HG02678 (cell line): ENCODE data around the gene PCCB.
A peak's percentile ranks its signal among the peaks of the same experiment; 100 is the strongest.
"Not testable (repeated sequence)": the region's sequence is repeated elsewhere in the genome, so short reads cannot be mapped to it uniquely, and the experiment has no call there.

Experiments used
- ATAC-seq: cut with Tn5 transposase; IDR thresholded peaks from one replicate; pipeline ENCODE4 v1.9.1; 2021; ENCODE audit warnings: mild to moderate bottlenecking, moderate library complexity; ENCODE audit not compliant: unreplicated experiment

Gene PCCB

DNA sequence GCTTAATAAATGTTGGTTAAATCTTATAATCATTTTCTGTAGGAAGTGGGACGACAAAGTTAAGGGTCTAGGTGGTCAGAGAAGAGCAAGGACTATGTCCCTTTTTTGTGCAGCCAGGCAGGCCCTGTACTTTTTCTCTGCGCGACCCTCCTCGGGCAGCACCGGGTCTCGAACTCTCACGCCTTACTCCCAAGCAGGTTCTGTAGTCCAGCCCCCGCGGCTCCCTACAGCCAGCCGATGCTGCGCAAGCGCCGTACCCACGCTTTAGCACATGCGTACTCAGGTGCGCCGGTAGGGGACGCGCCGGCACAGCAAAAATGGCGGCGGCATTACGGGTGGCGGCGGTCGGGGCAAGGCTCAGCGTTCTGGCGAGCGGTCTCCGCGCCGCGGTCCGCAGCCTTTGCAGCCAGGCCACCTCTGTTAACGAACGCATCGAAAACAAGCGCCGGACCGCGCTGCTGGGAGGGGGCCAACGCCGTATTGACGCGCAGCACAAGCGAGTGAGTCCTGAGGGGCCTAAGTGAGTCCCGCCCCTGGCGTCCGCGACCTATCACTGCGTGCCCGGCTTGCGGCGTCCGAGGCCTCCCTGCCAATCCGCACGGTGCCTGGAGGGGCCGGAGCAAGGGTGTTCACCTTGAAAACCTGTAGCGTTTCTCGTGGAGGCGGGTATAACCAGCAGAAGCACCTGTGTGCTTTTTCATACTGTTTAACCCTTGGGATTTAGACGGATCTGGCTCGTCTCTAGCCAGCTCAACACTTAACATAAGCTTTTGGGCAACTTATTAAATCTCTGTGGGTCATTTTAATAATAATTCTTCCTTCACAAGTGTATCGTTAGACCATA is at the start of gene PCCB:
TSS of gene PCCB (plus strand) at position 282 of the 844 bp plus-strand sequence. CDS start at position 318, 36 bp downstream.
- ATAC-seq = peak; percentile 95

DNA sequence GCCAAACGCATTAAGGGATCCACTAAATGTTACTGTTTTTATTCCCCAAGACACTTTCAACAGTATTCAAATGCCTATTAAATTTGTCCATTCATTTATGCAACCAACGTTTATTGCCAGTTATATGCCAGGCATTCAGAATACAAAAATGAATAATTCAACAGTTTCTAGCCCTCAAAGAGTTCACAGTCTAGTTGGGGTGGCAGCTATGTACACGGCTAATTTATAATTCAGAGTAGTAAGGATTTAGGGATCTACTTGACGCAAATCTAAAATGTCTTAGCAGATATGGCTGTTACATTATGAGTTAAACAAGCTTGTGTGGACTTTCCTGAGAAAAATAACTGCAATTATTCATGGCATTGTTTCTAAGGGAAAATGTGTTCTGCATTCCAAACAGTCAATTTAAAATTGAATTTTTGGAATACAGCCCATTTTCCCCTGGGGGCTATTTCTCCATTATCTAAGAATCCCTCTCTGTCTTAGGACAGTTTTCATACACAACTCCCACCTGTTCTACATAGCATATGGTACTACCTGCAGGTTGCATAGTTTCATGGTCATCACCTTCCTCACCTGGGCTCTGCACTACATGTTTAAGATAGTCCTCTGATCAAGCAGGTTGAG is 42.5 kb upstream of the PCCB start:
- ATAC-seq = no peak

DNA sequence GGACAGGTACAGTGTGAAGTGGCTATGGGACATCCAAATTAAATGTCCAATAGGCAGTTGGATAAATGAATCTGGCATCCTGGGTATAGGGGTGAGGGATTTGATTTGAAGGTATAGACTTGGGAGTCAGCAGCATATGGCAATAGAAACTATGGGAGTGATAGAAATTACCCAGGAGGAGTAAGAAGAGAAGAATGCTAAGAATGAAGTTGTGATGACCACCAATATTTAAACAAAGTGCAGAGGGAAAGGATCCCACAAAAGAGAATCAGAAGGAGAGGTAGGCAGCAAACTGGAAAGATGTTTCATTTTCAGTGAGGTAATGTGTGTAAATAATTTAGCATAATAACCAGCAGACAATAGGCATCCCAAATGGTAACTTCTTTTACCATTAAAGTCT is 40.2 kb upstream of the PCCB start:
- ATAC-seq = no peak

DNA sequence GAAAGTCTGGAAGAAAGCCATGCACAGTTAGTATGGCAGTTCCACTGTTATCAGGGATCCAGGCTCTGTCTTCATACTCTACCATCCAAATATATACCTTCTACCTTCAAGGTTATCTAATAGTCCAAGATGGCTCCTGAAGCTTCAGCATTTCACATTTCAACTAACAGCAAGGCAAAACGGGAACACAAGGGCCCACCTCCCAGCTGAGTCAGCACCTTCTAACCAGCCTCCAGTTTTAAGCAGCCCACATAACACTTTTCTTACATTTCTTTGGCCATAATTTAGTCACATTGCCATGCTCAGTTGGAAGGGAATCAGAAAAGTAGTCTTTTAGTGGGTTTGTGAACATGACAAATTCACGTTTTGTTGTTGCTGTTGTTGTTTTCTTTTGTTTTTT is 38.6 kb upstream of the PCCB start:
- ATAC-seq = no peak

DNA sequence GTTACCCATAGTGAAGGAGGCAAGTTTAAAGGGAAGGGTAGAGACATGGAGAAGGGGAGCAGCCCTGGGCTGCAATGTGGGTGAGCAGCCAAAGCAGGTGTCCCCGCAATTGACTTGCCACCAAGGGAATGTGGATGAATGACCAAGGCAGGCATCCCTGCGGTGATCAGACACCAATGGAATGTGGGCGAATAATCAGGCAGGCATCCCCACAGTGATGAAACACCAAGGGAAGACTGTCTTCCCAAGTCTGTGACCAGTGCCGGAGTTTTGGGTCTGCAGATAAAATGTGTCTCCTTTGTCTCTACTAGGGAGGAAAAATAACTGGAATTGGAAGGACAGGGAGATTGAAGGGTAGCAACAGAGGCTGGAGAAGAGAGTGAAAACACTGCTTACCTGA is 27.4 kb upstream of the PCCB start:
- not testable (repeated sequence) for ATAC-seq

DNA sequence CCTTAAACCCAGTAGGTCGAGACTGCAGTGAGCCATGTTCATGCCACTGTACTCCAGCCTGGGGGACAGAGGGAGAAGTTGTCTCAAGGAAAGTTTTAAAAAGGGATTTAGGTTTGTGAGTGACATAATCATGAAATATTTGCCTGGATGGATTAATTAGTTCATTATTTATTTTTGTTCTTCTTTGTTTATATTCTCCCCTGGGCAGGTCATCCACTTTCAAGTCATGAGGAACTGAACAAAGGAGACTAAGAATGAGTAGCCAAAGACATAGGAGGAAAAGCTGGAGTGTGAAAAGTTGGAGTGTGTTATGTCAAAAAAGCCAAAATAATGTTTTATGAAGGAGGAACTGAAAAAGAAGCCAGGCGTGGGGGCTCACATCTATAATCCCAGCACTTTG is 17.7 kb upstream of the PCCB start:
- no peak for ATAC-seq

DNA sequence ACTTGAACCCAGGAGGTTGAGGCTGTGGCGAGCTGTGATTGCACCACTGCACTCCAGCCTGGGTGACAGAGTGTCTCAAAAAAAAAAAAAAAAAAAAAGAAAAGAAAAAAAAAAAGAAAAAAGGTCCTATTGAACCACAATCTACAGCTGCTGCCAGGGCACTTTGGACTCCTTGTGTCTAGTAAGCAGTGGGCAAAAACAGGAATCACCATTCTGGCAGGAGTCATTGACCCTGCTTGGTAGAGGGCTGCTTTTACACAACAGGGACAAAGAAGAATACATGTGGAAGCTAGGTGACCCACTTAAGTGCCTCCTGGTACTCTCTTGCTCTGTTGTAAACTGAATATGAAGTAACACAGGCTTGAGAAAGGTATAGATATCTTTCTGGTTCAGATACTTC is 14.6 kb upstream of the PCCB start:
- ATAC-seq = no peak

DNA sequence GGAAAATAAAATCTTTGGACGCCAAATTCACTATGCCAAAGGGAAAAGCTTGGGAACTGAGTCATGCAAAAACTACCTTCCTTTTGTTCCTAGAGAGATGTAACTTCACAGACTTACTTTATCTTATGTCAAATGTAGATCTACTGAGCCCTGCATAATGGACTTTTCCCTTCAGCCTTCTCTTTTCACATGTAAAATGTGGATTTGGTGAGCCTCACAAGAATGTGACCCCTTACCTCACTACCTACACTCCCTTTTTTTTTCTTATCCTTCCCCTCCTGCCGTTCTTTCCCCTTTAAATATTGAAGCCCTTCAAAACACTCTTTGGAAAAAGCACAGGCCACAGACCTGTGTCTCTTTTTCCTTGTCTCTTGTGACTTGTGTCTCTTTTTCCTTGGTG is 14.0 kb upstream of the PCCB start:
- ATAC-seq = no peak

DNA sequence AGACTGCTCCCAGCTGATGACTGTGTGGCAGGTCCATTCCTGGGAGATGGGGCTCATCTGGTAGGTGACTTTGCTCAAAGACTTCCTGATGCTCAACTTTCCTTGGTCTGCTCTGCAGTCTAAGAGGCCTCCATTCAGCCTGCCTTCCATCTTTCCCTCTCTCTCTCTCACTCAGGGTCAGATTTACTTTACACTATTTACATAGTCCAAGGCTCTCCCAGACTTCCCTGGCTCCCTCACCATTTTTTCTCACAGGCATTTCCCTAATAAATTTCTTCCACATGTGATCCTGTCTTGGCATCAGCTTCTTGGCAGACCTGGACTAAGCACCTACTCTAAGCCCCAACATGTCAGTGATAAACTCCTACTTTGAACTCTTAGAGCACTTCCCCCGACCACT is 13.0 kb upstream of the PCCB start:
- no peak for ATAC-seq

DNA sequence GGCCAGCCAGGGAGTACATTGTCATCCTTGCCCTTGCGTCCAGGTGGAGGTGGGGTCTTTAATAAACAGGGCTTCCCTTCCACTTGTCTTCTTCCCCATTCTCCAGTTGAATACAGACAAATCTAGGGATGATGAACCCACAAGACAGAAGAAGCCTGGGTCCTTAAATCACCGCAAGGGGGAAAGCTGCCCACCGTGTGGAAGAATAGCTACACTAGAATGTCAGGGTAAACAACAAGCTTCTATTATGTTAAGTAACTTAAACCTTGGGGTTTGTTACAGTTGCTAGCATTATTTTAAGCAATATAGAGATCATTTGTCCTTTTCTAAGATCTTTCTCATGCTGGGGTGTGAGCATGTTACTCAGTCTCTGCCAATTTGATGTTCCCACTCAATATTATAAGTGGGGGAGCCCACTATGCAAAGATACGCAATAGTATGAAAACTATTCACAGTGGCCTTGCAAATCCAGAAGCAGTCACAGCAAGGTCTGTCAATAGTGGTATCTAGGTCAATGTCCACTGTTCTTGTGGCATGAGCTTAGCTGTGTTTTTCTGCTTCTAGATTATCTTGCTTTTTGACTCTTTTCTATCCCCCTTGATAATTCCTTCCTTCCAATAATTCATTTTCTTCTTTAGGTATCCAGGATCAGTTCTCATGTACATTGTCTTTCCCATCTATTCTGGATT is 12.0 kb upstream of the PCCB start:
- no peak for ATAC-seq

DNA sequence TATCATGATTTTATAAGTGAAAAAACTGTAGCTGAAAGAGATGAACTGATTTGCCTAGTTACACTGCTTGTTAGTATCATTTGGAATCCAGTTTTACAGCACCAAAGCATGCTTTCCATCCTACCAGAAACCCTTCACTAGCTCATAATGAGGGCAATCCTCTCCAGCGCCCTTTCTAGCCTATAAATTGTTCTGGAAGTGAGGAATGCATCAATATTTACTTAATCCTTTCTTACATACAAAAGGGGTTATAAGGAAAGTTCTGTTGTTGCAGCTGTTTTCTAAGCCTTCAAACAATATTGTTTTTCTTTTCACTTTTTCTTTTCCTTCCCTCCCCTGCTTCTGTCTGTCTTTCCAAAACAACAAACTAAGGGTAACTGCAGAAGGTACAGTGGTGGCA is 11.0 kb upstream of the PCCB start:
- ATAC-seq = no peak

DNA sequence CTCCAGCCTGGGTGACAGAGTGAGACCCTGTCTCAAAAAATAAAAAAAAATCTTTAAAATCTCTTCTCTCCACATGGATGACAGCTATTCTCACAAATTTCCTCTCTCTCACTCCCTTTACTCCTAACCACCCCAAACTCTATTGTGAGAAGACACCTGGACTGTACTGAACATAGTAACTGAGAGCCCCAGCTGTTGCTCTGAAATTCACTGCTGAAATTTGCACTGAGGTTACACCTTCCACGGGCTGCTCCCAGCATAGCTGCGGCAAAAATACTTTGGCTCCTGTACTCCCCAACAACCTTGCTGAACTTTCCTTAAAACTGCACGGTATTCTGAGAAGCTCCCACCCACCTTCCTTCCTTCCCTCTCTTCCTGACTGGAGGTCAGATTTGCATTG is 4.4 kb upstream of the PCCB start:
- no peak for ATAC-seq

DNA sequence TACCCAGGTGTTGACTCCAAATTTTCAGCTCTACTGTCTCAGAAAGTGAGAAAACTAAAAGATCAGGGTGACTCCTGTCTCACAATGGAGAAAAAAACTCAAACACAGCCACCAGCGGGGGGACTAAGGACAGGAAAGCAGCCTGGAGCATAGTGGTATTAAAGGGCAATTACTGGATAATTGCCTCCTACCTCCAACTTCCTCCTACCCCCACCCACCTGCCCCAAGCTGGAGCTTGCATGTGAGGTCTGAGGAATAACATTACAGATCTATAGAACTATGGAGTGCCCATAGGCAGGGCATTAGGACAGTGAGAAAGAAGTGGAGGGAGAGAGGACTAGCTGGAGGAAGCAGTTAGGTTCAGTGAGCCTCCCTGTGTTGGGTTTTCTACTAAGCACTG is 2.7 kb upstream of the PCCB start:
- no peak for ATAC-seq

DNA sequence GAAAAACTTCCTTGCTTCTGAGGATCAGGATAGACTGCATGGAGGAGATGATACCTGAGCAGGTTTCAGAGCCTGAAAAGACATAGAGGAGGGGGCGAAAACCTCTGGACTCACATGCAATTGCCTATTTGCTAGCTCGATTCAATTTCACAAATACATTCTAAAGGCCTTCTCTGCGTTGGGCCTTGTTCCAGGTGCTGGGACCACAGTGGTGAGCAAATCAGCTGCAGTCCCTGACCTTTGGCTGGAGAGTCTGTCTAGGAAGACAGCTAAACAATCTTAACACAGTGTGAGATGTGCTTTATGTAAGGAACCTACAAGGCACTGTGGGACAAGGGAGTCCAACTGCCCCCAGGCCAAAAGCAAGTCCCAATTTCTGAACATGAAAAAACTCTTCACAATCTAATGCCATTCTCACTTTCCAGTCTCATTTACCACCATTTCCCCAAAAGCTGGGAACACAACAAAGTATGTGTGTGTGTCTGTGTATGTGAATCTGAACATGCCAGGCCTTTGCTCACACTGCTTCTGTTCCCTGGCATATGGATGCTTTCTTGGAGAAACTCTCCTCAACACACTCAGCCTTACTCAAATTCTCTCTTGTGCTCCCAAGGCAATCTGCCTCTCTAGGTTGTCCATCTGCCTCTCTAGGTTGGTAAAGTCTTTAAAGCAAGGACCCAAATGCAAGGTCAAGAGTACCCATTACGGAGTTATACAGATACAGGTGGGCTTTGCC is 2.1 kb upstream of the PCCB start:
- no peak for ATAC-seq

DNA sequence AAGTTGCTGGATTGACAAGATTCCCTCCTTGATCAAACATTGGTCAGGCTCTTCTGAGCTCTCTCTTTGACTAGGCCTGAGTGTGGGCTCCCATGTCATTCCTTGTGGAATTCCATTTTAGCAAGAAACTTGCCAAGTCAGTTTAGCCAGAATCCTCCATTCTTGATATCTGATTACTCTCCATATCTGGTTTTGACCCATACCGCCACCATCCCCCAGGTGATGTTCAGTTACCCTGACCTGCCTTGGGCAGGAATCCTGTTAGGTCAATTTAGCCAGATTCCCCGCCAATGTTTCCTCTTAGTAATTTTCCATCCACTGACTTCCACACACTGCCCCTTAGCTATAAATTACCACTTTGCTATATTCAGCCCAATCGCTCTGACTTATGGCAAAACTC is 1.0 kb upstream of the PCCB start:
- no peak for ATAC-seq

DNA sequence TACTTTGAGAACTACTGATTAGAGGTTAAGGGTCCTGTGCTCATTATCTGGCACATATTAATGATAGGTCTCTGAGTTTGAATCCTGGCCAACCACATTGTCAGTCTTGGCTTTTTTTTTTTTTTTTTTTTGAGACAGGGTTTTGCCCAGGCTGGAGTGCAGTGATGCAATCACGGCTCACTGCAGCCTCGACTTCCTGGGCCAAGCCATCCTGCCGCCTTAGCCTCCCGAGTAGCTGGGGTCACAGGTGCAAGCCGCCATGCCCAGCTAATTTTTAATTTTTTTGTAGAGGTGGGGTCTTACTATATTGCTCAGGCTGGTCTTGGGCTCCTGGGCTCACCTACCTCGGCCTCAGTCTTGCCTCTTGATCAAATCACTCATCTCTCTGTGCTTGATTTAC is 547 bp upstream of the PCCB start:
- no peak for ATAC-seq

DNA sequence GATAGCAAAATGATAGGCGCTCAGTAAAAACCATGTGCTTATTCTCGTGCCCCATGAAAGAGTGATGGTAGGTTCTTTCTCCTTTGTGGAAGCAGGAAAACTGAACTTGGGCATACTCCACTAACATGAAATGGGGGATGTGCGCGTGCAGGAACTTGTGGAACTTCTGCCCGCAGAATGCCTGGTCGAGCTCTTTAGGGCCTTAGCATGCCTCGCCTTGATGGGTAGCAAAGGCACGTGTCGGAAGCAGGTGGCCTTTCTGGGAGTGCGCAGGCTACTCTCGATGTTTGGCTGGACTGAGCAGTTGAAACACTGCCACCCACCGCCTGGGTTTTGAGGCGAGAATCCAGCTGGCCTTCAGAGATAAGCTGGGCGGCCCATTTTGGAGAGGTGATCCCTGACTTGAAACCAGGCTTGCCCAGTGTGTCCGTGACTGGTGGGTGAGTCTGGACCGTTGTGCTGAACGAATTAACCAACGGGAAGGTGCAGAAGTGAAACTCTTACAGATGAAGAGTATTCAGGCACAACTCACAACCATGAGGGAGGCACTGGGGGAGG is 842 bp downstream of the PCCB start:
- ATAC-seq = peak; percentile 30

DNA sequence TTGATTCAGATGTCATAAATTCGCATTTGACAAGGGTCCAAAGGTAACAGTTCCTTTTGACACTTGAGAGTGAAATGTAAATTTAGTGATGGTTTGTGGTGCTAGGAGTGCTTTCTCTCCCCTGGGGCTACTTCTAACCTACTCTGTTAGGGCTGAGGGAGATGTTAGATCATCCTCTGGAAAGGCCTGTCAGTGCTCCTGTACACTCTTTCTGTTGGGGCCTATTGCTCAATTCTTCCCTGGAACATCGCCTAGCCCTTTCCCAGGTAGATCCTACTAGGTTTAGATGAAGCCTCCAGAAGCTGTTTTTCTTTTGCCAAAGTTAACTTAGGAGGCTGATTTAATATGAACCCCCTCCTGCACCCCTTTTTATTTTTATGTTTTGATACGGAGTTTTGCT is 1.4 kb downstream of the PCCB start:
- ATAC-seq = no peak

DNA sequence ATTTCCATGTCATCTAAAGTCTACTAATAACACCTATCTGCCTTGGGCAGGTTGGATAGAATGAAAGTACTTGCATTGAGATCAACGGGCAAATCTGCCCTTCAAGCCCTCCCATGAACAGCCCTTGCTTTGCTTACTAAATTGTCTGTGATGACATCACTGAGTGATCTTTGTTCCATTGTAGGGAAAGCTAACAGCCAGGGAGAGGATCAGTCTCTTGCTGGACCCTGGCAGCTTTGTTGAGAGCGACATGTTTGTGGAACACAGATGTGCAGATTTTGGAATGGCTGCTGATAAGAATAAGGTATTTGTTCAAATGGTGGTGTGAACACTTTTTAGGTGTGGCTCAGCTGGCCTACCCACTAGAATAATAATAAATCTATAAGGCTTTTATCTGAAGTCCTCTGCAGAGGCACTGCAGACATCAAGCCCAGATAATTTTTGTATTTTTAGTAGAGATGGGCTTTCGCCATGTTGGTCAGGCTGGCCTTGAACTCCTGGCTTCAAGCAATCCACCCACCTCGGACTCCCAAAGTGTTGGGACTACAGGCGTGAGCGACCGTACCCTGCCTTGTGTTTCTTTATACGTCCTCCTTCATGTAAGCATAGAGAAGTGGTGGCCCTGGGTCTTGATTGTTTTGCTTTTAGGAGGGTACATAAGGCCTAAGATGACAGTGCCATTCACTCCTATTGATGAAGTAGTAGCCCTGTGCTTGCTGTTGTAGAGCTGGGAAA is 5.7 kb downstream of the PCCB start:
- ATAC-seq = no peak

DNA sequence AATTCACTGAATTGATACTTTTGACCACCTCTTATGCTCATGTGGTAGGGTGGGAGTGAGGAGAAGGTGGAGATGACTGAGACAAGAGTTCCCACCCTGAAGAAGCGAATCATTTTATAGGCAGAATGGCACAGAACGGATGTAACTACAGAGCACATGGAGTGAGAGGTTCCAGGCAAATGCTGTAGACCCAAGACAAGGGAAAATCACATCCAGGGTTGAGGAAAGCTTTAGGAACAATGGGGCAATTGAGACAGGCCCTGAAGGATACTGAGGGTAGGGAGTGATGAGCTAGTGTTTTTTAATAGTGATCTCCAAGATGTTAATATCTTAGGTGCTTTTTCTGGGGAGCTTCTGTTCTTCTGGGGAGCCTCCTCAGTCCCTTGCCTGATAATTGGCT is 8.1 kb downstream of the PCCB start:
- ATAC-seq = no peak
